Activated naive CD8-positive, alpha-beta T cell treated with anti-CD3 and anti-CD28 coated beads for 36 hours (primary cell): ENCODE results near the gene MRPL39. TPM values are rescaled to one million over a fixed set of nuclear protein-coding genes. Genes with fewer than 3 reads are reported as not detected.
"Not testable (repeated sequence)": the region's sequence is repeated elsewhere in the genome, so short reads cannot be mapped to it uniquely, and the experiment has no call there.

Experiments
- DNase-seq: peaks from one replicate; pipeline ENCODE4 v3.0.0; 2021
- H3K27ac Mint-ChIP-seq: one replicate; pipeline ENCODE4 v1.8.0; 2022; ENCODE audit warnings: mild to moderate bottlenecking, moderate library complexity, mixed read lengths
- H3K27me3 Mint-ChIP-seq: one replicate; pipeline ENCODE4 v1.8.0; 2022; ENCODE audit warnings: mild to moderate bottlenecking, mixed read lengths
- H3K36me3 Mint-ChIP-seq: one replicate; pipeline ENCODE4 v1.8.0; 2021; ENCODE audit warnings: mild to moderate bottlenecking, mixed read lengths
- H3K4me1 Mint-ChIP-seq: one replicate; pipeline ENCODE4 v1.8.0; 2021; ENCODE audit warnings: mixed read lengths
- H3K4me3 Mint-ChIP-seq: one replicate; pipeline ENCODE4 v1.8.0; 2022; ENCODE audit warnings: mild to moderate bottlenecking, moderate library complexity, mixed read lengths
- H3K9me3 Mint-ChIP-seq: one replicate; pipeline ENCODE4 v1.8.0; 2022; ENCODE audit warnings: mixed read lengths
- total RNA-seq, 2 experiments: library from RNA; stranded (reverse); gene quantifications; one replicate each; pipeline ENCODE4 v1.2.3, GENCODE V29; 2021

The MRPL39 gene
- total RNA-seq, 2 experiments from 2014 or later = 86.1 to 86.2 TPM

- H3K36me3 Mint-ChIP-seq = no peaks in the 10 kb centered on the region
- DNase-seq = no peak
- H3K9me3 Mint-ChIP-seq = no peaks in the 10 kb centered on the region
- no peaks in the 10 kb centered on the region for H3K27me3 Mint-ChIP-seq
- no peak overlapping the region for H3K27ac Mint-ChIP-seq
- no peak overlapping the region for H3K4me3 Mint-ChIP-seq
- no peaks in the 10 kb centered on the region for H3K4me1 Mint-ChIP-seq
Observed at GRCh38 chr21:25626757-25627156, 19.5 kb upstream of the MRPL39 start.

GRCh38 chr21:25625776-25626555 is 18.7 kb upstream of the MRPL39 start:
- not testable (repeated sequence) for H3K4me3 Mint-ChIP-seq, H3K4me1 Mint-ChIP-seq, H3K36me3 Mint-ChIP-seq, H3K9me3 Mint-ChIP-seq, H3K27ac Mint-ChIP-seq, DNase-seq, H3K27me3 Mint-ChIP-seq

DNA sequence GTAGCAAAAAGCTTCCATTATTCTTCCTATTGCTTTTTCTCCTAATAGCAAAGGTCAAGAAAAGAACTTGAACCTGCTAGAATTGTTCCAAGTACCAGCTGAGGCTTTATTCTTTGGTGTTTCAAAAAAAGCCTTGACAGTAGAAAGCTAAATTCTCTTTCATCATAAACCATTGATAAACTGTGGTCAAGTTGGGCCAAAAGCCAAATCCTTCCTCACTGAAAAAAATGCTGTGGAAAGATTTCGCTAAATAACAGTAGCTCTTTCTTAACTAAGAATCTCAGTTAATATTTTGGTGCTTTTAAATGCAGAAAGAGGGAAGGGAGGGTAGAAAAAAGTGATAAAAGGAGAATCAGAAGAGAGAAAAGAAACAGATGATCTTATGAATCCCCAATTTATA is 17.8 kb upstream of the MRPL39 start:
- no peak for DNase-seq
- Mint-ChIP-seq H3K36me3 (no peaks in the 10 kb centered on the region), H3K4me1 (no peaks in the 10 kb centered on the region), H3K9me3 (no peaks in the 10 kb centered on the region), H3K27me3 (no peaks in the 10 kb centered on the region), H3K27ac (no peak overlapping the region), H3K4me3 (no peak overlapping the region)

- no peaks in the 10 kb centered on the region for H3K27me3 Mint-ChIP-seq
- no peaks in the 10 kb centered on the region for H3K4me1 Mint-ChIP-seq
- no peak for DNase-seq
- H3K36me3 Mint-ChIP-seq = no peaks in the 10 kb centered on the region
- H3K27ac Mint-ChIP-seq = no peak overlapping the region
- no peaks in the 10 kb centered on the region for H3K9me3 Mint-ChIP-seq
- H3K4me3 Mint-ChIP-seq = no peak overlapping the region
Observed at GRCh38 chr21:25624511-25624910, 17.2 kb upstream of the MRPL39 start.

GRCh38 chr21:25619198-25619597 is 11.9 kb upstream of the MRPL39 start:
- no peaks in the 10 kb centered on the region for H3K4me1 Mint-ChIP-seq
- no peak for DNase-seq
- no peak overlapping the region for H3K4me3 Mint-ChIP-seq
- no peaks in the 10 kb centered on the region for H3K36me3 Mint-ChIP-seq
- H3K9me3 Mint-ChIP-seq = no peaks in the 10 kb centered on the region
- no peak overlapping the region for H3K27ac Mint-ChIP-seq
- H3K27me3 Mint-ChIP-seq = no peaks in the 10 kb centered on the region

DNA sequence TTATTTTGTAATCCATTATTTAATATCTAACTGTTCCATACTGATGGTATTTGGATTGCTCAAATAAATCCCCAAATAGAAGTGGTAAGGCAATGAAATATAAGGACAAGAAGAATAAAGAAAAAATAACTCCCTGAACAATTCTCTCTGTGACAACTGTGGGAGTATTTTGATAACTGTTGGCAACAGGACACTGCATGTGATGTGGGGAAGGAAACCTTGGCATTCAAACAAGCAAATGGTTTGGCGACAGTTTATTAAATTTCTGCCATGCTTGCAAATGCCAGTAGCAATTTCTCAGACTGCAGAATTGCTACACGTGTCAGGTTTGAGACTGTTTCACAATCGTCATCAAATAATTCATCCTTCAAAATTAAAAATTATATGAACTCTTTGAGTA is 8.6 kb upstream of the MRPL39 start:
- no peaks in the 10 kb centered on the region for H3K27me3 Mint-ChIP-seq
- H3K36me3 Mint-ChIP-seq = no peaks in the 10 kb centered on the region
- DNase-seq = no peak
- H3K27ac Mint-ChIP-seq = no peak overlapping the region
- H3K4me3 Mint-ChIP-seq = no peak overlapping the region
- no peaks in the 10 kb centered on the region for H3K9me3 Mint-ChIP-seq
- H3K4me1 Mint-ChIP-seq = no peaks in the 10 kb centered on the region

- DNase-seq = no peak
- H3K36me3 Mint-ChIP-seq = no peaks in the 10 kb centered on the region
- no peaks in the 10 kb centered on the region for H3K9me3 Mint-ChIP-seq
- H3K27me3 Mint-ChIP-seq = no peaks in the 10 kb centered on the region
- no peak overlapping the region for H3K27ac Mint-ChIP-seq
- H3K4me1 Mint-ChIP-seq = no peaks in the 10 kb centered on the region
- H3K4me3 Mint-ChIP-seq = no peak overlapping the region
Observed at GRCh38 chr21:25614441-25614840, 7.2 kb upstream of the MRPL39 start.

GRCh38 chr21:25608044-25608737 is 910 bp upstream of the MRPL39 start:
- DNase-seq = peak; percentile 76
- peak overlapping the region; percentile 100 for H3K4me3 Mint-ChIP-seq
- H3K36me3 Mint-ChIP-seq = peaks cover 12% of the 10 kb centered on the region
- H3K27ac Mint-ChIP-seq = peak overlapping the region; percentile 98
- H3K9me3 Mint-ChIP-seq = no peaks in the 10 kb centered on the region
- H3K4me1 Mint-ChIP-seq = peaks cover 24% of the 10 kb centered on the region
- no peaks in the 10 kb centered on the region for H3K27me3 Mint-ChIP-seq

DNA sequence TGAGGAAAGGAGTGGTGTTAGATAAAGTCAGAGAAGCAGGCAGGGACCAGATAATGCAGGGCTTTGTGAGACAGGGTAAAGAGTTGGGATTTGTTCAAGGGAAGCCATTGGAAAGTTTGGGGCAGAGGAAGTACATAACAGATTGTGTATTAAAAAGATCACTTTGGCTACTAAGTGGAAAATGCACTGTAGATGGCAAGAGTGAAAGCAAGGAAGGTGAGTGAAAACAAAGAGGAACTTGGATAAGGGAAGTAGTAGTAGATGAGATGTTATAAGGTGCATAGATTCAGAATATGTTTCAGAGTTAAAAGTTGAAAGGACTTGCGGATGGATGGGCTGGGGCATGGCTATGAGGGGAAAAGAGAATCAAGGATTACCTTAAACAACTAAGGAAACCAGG is 17.4 kb downstream of the MRPL39 start:
- Mint-ChIP-seq H3K9me3 (no peaks in the 10 kb centered on the region), H3K27ac (no peak overlapping the region), H3K27me3 (no peaks in the 10 kb centered on the region), H3K36me3 (peaks cover 44% of the 10 kb centered on the region), H3K4me1 (peaks cover 9% of the 10 kb centered on the region), H3K4me3 (no peak overlapping the region)
- no peak for DNase-seq

GRCh38 chr21:25586791-25587190 is 20.5 kb downstream of the MRPL39 start:
- Mint-ChIP-seq H3K4me3 (no peak overlapping the region), H3K27ac (no peak overlapping the region), H3K4me1 (peaks cover 30% of the 10 kb centered on the region), H3K27me3 (peaks cover 9% of the 10 kb centered on the region), H3K36me3 (peaks cover 56% of the 10 kb centered on the region), H3K9me3 (no peaks in the 10 kb centered on the region)
- no peak for DNase-seq

DNA sequence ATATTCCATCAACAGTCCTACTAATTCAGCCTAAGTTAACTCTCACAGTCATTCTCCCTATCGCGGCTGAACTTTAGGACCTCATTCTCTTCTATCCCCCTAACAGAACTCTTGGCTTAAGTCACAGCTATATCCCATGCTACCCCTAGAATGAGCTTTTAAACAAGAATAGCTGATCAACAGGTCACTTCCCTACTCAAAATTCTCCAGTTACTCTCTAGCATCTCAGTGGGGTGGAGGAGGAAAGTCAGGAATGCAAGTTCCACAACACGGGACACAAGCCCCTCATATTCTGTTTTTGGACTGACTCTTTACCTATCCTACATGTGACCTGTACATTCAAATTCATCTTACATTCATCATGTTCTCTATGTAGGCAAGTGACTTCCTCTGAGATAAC is 21.0 kb downstream of the MRPL39 start:
- Mint-ChIP-seq H3K27me3 (peaks cover 9% of the 10 kb centered on the region), H3K27ac (no peak overlapping the region), H3K4me1 (peaks cover 29% of the 10 kb centered on the region), H3K9me3 (no peaks in the 10 kb centered on the region), H3K4me3 (no peak overlapping the region), H3K36me3 (peaks cover 52% of the 10 kb centered on the region)
- DNase-seq = no peak

- H3K9me3 Mint-ChIP-seq = no peaks in the 10 kb centered on the region
- H3K27ac Mint-ChIP-seq = peak overlapping the region; percentile 87
- DNase-seq = no peak
- peaks cover 19% of the 10 kb centered on the region for H3K27me3 Mint-ChIP-seq
- H3K36me3 Mint-ChIP-seq = peaks cover 53% of the 10 kb centered on the region
- H3K4me1 Mint-ChIP-seq = peaks cover 36% of the 10 kb centered on the region
- H3K4me3 Mint-ChIP-seq = no peak overlapping the region
Observed at GRCh38 chr21:25584833-25585676, 22.2 kb downstream of the MRPL39 start.

DNA sequence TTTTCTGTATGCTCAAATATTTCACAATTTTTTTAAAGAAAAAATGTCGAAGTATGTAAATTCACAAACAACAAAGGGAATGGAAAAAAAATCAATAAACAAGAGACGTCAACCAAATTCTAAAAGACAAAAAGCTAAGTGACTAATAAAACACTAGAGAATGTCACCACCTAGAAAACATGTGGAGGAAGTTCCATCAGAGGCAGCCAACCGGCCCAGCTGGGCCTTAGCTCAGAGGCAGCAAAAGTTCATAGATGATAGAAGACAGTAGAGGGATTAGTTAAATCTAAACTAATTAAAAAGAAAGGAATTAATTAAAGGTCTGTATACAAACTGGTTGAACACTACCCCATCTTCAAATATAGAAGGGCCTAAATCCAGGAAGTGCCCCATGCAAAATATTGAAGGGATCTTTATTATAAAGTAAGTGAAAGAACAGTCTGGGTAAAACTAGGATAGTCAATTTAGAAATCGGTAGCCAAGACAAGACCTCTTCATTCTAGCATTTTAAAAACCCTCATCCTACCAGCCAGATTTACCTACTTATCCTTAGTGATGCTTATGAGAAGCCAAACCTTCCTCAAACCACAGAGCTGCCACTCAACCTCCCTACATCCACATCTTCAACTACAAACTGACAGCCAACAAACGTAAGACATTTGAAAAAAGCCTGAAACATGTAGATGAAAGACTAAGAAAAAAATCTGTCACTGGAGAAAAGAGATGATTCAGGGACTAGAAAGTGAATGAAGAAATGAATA is 23.7 kb downstream of the MRPL39 start:
- H3K9me3 Mint-ChIP-seq = peaks cover 1% of the 10 kb centered on the region
- H3K27ac Mint-ChIP-seq = peak overlapping the region; percentile 87
- no peak for DNase-seq
- H3K4me1 Mint-ChIP-seq = peaks cover 41% of the 10 kb centered on the region
- peak overlapping the region; percentile 53 for H3K4me3 Mint-ChIP-seq
- H3K36me3 Mint-ChIP-seq = peaks cover 55% of the 10 kb centered on the region
- peaks cover 27% of the 10 kb centered on the region for H3K27me3 Mint-ChIP-seq

DNA sequence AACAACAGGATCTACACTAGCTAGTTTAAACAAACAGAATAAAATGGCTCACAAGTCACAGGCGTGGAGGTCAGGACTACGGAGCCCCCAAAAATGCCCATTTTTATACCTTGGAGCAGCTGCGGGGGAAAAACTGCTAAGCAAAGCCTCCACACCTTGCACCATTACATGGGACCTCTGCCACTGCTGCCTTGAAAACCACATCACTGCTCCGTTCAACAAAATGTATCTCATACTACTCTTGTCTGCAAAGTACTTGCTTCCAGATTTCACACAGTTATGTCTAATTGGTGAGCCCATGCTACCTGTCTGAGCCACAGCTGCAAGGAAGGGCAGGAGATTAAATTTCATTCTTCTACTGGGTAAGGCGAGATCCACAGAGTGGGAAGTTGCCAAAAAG is 24.4 kb downstream of the MRPL39 start:
- H3K4me3 Mint-ChIP-seq = peak overlapping the region; percentile 53
- H3K27me3 Mint-ChIP-seq = peaks cover 33% of the 10 kb centered on the region
- H3K9me3 Mint-ChIP-seq = peaks cover 1% of the 10 kb centered on the region
- H3K36me3 Mint-ChIP-seq = peaks cover 61% of the 10 kb centered on the region
- no peak for DNase-seq
- H3K27ac Mint-ChIP-seq = peak overlapping the region; percentile 87
- H3K4me1 Mint-ChIP-seq = peaks cover 47% of the 10 kb centered on the region
